HepG2 (cell line): ENCODE results near the gene CFAP91. TPM values are rescaled to one million over a fixed set of nuclear protein-coding genes. Genes with fewer than 3 reads are reported as not detected.

Experiments
- ATAC-seq: fragments of 200-7000 bp; cut with Tn5 transposase; 3 replicates; pipeline ENCODE4 v1.9.1; 2020; ENCODE audit warnings: mild to moderate bottlenecking, moderate library complexity
- BruUV-seq: library from RNA; stranded (reverse); fragments of 400-500 nt; replicated peaks from 2 replicates; lab custom pipeline; 2021; lab: Mats Ljungman, UMichigan
- CTCF ChIA-PET: fragments of 300-600 bp; formaldehyde crosslinking; extraction: SDS; loops from one replicate; lab custom pipeline; 2021; ENCODE audit warnings: low total read pairs, inconsistent platforms, low intra/inter-chr PET ratio; lab: Yijun Ruan, JAX
- POLR2A ChIA-PET: fragments of 350-600 bp; sonication (Branson Sonifier 250); formaldehyde crosslinking; loops from one replicate; lab custom pipeline; 2020; ENCODE audit warnings: antibody characterized with exemption, inconsistent platforms; lab: Yijun Ruan, JAX
- DNase-seq: peaks from one replicate; pipeline ENCODE4 v3.0.0-alpha.2; 2015; ENCODE audit warnings: low spot score
- FAIRE-seq: peaks from 3 replicates; lab custom pipeline; 2011; peaks lifted over from hg19 to GRCh38; lab: Jason Lieb, UNC
- H2AFZ ChIP-seq: one replicate; pipeline ENCODE4 v1.6.1; 2011; ENCODE audit warnings: low read length, inconsistent platforms
- H3K27ac ChIP-seq: fragments of 300-600 bp; 3 replicates; pipeline ENCODE4 v1.8.0; 2011; ENCODE audit warnings: mixed run types, mild to moderate bottlenecking, mixed read lengths, low read length, inconsistent platforms; ENCODE audit not compliant: insufficient read depth; ENCODE audit errors: extremely low read length
- H3K27me3 ChIP-seq, 2 experiments: fragments of 200-600 bp in 1 of 2; 2 replicates in 1 of 2; 3 replicates in 1 of 2; pipeline versions ENCODE4 v1.6.0 to v1.8.0; 2011; ENCODE audit warnings: low read length in 2 of 2, mild to moderate bottlenecking in 2 of 2, moderate library complexity in 2 of 2, inconsistent platforms in 1 of 2; ENCODE audit not compliant: insufficient read depth in 2 of 2, control insufficient read depth in 1 of 2
- H3K36me3 ChIP-seq, 2 experiments: fragments of 200-600 bp in 1 of 2; replicated peaks in 1 of 2; 2 replicates in 1 of 2; 3 replicates in 1 of 2; pipeline versions ENCODE4 v1.5.1 to v1.8.0; 2011; ENCODE audit warnings: low read length in 2 of 2, inconsistent platforms in 1 of 2; ENCODE audit not compliant: insufficient read depth in 2 of 2, control insufficient read depth in 1 of 2
- H3K4me1 ChIP-seq: 2 replicates; pipeline ENCODE4 v1.5.1; 2012; ENCODE audit warnings: low read length, inconsistent platforms; ENCODE audit not compliant: insufficient read depth
- H3K4me2 ChIP-seq: 2 replicates; pipeline ENCODE4 v1.6.0; 2011; ENCODE audit warnings: low read depth, low read length, inconsistent platforms
- H3K4me3 ChIP-seq, 3 experiments: fragments of 200-600 bp in 1 of 3; sonication (generic), shearing (Covaris generic) in 1 of 3; replicated peaks in 1 of 3; 2 replicates each; pipeline ENCODE4 v1.5.1; 2011 to 2016; ENCODE audit warnings: low read length in 3 of 3, inconsistent platforms in 2 of 3, low read depth in 2 of 3, mild to moderate bottlenecking in 2 of 3, control low read depth in 1 of 3, mixed read lengths in 1 of 3; ENCODE audit not compliant: insufficient read depth in 1 of 3
- H3K79me2 ChIP-seq: one replicate; pipeline ENCODE4 v1.6.1; 2011; ENCODE audit warnings: low read length, inconsistent platforms; ENCODE audit not compliant: insufficient read depth
- H3K9ac ChIP-seq: 2 replicates; pipeline ENCODE4 v1.6.0; 2011; ENCODE audit warnings: mild to moderate bottlenecking, low read depth, low read length, inconsistent platforms; ENCODE audit not compliant: insufficient read depth
- H3K9me3 ChIP-seq: 2 replicates; pipeline ENCODE4 v1.5.1; 2012; ENCODE audit warnings: mild to moderate bottlenecking, low read length
- H4K20me1 ChIP-seq: 2 replicates; pipeline ENCODE4 v1.6.0; 2011; ENCODE audit warnings: inconsistent platforms, mild to moderate bottlenecking, low read length, moderate library complexity; ENCODE audit not compliant: insufficient read depth
- CEBPZ ChIP-seq: IDR thresholded peaks from 2 replicates; pipeline ENCODE4 v1.6.1; 2012; ENCODE audit warnings: low read length, improper control_type of control experiment
- FOXC1 ChIP-seq: sonication (generic); formaldehyde crosslinking; IDR thresholded peaks from 2 replicates; pipeline ENCODE4 v1.8.0; 2022; ENCODE audit warnings: mild to moderate bottlenecking, missing genetic modification reagents, borderline replicate concordance
- NFIB ChIP-seq: sonication (generic); formaldehyde crosslinking; IDR thresholded peaks from 2 replicates; pipeline ENCODE4 v1.9.0; 2021; ENCODE audit warnings: missing genetic modification reagents, mild to moderate bottlenecking, borderline replicate concordance
- NRL ChIP-seq: sonication (generic); formaldehyde crosslinking; IDR thresholded peaks from 2 replicates; pipeline ENCODE4 v1.5.0; 2020; ENCODE audit warnings: missing genetic modification reagents, mild to moderate bottlenecking, moderate library complexity, borderline replicate concordance
- PHF8 ChIP-seq: sonication (generic); formaldehyde crosslinking; IDR thresholded peaks from 2 replicates; pipeline ENCODE4 v1.5.0; 2020; ENCODE audit warnings: missing genetic modification reagents
- ZBTB43 ChIP-seq: sonication (generic); formaldehyde crosslinking; conservative IDR thresholded peaks from 2 replicates; pipeline ENCODE4 v1.4.0; 2020; ENCODE audit warnings: missing genetic modification reagents
- ZNF235 ChIP-seq: sonication (generic); formaldehyde crosslinking; IDR thresholded peaks from 2 replicates; pipeline ENCODE4 v1.8.1; 2023; ENCODE audit warnings: mild to moderate bottlenecking, missing genetic modification reagents, borderline replicate concordance
- ZNF256 ChIP-seq: sonication (generic); formaldehyde crosslinking; conservative IDR thresholded peaks from 2 replicates; pipeline ENCODE4 v1.4.0; 2020; ENCODE audit warnings: missing genetic modification reagents
- ZNF275 ChIP-seq: sonication (generic); formaldehyde crosslinking; IDR thresholded peaks from 2 replicates; pipeline ENCODE4 v1.8.0; 2022; ENCODE audit warnings: missing genetic modification reagents, mild to moderate bottlenecking, inconsistent platforms, borderline replicate concordance
- ZNF333 ChIP-seq: sonication (generic); formaldehyde crosslinking; IDR thresholded peaks from 2 replicates; pipeline ENCODE4 v1.4.0; 2020; ENCODE audit warnings: mild to moderate bottlenecking, missing genetic modification reagents, borderline replicate concordance
- WGBS: methylation state at CpG from one replicate; pipeline ENCODE4 v1.1.6; 2017; ENCODE audit warnings: low lambda C conversion rate; 5-methylcytosine and 5-hydroxymethylcytosine counted together
- in situ Hi-C: cut with HindIII; loops from 2 replicates; pipeline ENCODE4 v1.10.0; 2017; ENCODE audit warnings: low pct_unique_long_range_greater_than_20kb; ENCODE audit not compliant: extremely low pct_ligation_motif_present
- intact Hi-C: fragments of 100-400 bp; cut with micrococcal nuclease; formaldehyde crosslinking; loops from one replicate; pipeline ENCODE4 v1.10.0; 2022; ENCODE audit not compliant: unreplicated experiment
- polyA plus RNA-seq, 8 experiments: library from polyadenylated mRNA; depleted of rRNA in 3 of 8; stranded (reverse) in 7 of 8; unstranded in 1 of 8; fragments of >200 nt; fragmentation: Illumina TruSeq in 4 of 8; extraction: Trizol in 4 of 8; gene quantifications; 2 replicates each; pipeline versions ENCODE4 v1.2.1 to v1.2.3, GENCODE V29; 2011 to 2016; ENCODE audit warnings: low read depth in 4 of 8, missing spikeins in 1 of 8, mixed read lengths in 1 of 8; ENCODE audit not compliant: insufficient read depth in 1 of 8
- total RNA-seq, 5 experiments: library from RNA; depleted of rRNA; stranded (reverse); fragments of >200 nt; fragmentation: Illumina TruSeq; extraction: Trizol; gene quantifications; 2 replicates each; pipeline ENCODE4 v1.2.3, GENCODE V29; 2016; ENCODE audit warnings: low read depth in 1 of 5

The CFAP91 gene
- total and polyA plus RNA-seq, 2 of the 13 experiments (the other 11 are each of a cell fraction or from before 2014, with no cell fraction given), result not detected

GRCh38 chr3:119717520-119717919, 14.7 kb downstream of the CFAP91 start:
- in situ Hi-C loops (no loop called here), intact Hi-C loops (loop anchor here (5.0 kb wide), 1 partner anchor 105 kb away; no protein-coding TSS in a partner anchor)
- Histone ChIP-seq H3K4me2 (no peak overlapping the region), H4K20me1 (no peaks in the 10 kb centered on the region), H3K27me3 (no peaks in the 10 kb centered on the region), H3K36me3 (no peaks in the 10 kb centered on the region), H3K79me2 (no peaks in the 10 kb centered on the region), H3K9ac (no peak overlapping the region), H3K9me3 (no peaks in the 10 kb centered on the region), H3K27ac (no peak overlapping the region), H3K4me3 (no peak overlapping the region), H3K4me1 (peaks cover 23% of the 10 kb centered on the region), H2AFZ (no peak overlapping the region)
- POLR2A ChIA-PET, result interaction anchor here (0.7 kb wide), 1 partner anchor 80 kb away, joined by 3 read pairs; no protein-coding TSS in a partner anchor
- FAIRE-seq (no peak), ATAC-seq (peak; percentile 72), DNase-seq (no peak)
- TF ChIP-seq NFIB (no peak), ZNF333 (CRISPR knock-in tag) (no peak), CEBPZ (no peak), ZNF275 (CRISPR knock-in tag) (no peak), FOXC1 (no peak), ZNF235 (CRISPR knock-in tag) (no peak), ZNF256 (no peak), ZBTB43 (CRISPR knock-in tag) (no peak), NRL (no peak), PHF8 (CRISPR knock-in tag) (no peak)
- WGBS, result 11% methylated on average over 5 of the region's 5 CpGs
- BruUV-seq, result no TSS peak
- CTCF ChIA-PET, result no interaction called here
